Neural progenitor cell (in vitro differentiated cells): ENCODE data around the gene SMCO1.
"Not testable (repeated sequence)": the region's sequence is repeated elsewhere in the genome, so short reads cannot be mapped to it uniquely, and the experiment has no call there.

Experiments
- CTCF ChIP-seq: fragments of 200-600 bp; sonication (generic); IDR thresholded peaks from 2 replicates; pipeline ENCODE4 v1.5.1; 2017; ENCODE audit warnings: antibody characterized with exemption, mild to moderate bottlenecking
- EZH2 ChIP-seq: fragments of 200-600 bp; sonication (generic); IDR thresholded peaks from 2 replicates; pipeline ENCODE4 v1.6.1; 2017; ENCODE audit warnings: antibody characterized with exemption, mild to moderate bottlenecking, moderate library complexity

GRCh38 chr3:196511646-196512425 lies 3.3 kb downstream of the SMCO1 start:
- TF ChIP-seq CTCF, EZH2: not testable (repeated sequence)
